GM04503 (cell line): Measurements from ENCODE around the gene MMRN2.
"Not testable (repeated sequence)": the region's sequence is repeated elsewhere in the genome, so short reads cannot be mapped to it uniquely, and the experiment has no call there.

Source experiments
- DNase-seq: peaks from one replicate; pipeline ENCODE4 v3.0.0-alpha.2; 2012; ENCODE audit warnings: low read depth

The MMRN2 gene

GRCh38 chr10:86956848-86957448 is 467 bp downstream of the MMRN2 start:
- no peak for DNase-seq

- no peak for DNase-seq
These were observed 1.1 kb downstream of the MMRN2 start for GRCh38 chr10:86956195-86956847.

- no peak for DNase-seq
These were observed 1.8 kb downstream of the MMRN2 start for GRCh38 chr10:86955501-86956194.

- DNase-seq: no peak
These were observed 2.5 kb downstream of the MMRN2 start for GRCh38 chr10:86954681-86955500.

- no peak for DNase-seq
These were observed 3.4 kb downstream of the MMRN2 start for GRCh38 chr10:86953747-86954680.

GRCh38 chr10:86952697-86953096 is 4.7 kb downstream of the MMRN2 start:
- not testable (repeated sequence) for DNase-seq

- DNase-seq: no peak
These were observed 5.3 kb downstream of the MMRN2 start for GRCh38 chr10:86952106-86952505.

DNA sequence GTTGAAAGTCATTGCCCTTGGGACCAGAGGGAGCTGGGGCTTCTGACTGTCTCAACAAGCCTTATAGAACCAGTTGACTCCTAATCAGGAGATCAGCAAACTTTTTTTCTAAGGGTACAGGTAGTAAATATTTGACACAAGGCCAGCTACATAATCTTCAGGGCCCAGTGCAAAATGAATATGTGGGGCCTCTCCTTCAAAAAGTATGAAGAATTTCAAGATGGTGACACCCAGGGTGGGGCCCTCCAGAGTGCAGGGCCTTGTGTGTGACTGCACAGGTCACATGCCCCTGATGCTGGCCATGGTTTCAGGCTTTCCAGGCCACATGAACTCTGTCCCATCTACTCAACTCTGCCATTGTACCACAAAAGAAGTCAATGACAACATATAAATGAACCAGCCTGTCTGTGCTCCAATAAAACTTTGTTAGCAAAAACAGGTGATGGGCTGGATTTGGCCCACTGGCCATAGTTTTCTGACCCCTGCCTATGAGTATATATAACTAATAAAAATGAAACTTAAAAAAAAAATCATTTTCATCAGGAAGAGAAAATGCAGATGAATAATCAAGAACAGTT is 6.1 kb downstream of the MMRN2 start:
- no peak for DNase-seq

GRCh38 chr10:86950349-86950748 is 7.1 kb downstream of the MMRN2 start:
- no peak for DNase-seq

- not testable (repeated sequence) for DNase-seq
These were observed 9.6 kb downstream of the MMRN2 start for GRCh38 chr10:86947806-86948205.

DNA sequence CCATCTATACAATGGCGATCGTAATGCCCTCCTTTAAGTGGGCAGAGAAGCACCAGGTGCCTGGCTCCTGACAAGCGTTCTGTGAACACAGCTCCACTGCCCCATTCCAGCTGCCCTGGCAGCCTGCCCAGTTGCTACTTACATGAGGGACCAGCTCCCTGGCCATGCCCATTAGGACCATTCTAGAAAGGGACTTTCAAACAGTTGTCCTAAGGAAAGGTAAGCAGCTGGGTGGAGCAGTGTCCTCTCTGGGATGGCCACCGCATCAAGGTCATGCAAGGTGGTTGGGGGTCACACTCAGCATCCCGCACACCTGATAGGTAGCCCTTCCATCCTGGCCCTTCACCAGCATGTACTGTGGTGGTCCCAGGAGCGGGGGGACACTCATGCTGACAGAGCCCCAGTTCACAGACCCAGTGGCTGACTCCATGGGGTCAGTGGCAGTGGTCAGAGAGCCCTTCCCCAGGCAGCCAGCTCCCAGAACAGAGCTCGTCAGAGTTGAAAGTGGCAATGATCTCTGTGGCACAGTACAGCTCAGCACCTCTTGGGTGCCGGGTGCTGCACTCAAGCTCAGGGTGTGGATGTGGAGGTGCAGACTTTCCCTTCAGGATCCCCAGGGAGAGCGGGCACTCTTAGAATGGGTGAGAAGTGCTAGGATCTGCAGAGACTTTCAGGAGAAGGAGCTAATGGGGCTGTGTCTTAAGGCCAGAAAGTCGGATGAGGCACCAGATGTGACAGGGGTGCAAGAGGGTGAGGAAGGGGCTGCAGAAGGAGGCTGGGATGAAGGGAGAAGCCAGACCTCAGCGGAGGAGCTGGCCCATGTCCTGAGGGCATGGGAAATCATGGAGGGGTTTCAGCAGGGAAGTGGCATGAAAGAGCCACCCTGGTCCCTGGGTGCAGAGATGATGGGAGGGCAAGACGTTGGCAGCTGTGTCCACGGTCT is 10.9 kb downstream of the MMRN2 start:
- no peak for DNase-seq

DNA sequence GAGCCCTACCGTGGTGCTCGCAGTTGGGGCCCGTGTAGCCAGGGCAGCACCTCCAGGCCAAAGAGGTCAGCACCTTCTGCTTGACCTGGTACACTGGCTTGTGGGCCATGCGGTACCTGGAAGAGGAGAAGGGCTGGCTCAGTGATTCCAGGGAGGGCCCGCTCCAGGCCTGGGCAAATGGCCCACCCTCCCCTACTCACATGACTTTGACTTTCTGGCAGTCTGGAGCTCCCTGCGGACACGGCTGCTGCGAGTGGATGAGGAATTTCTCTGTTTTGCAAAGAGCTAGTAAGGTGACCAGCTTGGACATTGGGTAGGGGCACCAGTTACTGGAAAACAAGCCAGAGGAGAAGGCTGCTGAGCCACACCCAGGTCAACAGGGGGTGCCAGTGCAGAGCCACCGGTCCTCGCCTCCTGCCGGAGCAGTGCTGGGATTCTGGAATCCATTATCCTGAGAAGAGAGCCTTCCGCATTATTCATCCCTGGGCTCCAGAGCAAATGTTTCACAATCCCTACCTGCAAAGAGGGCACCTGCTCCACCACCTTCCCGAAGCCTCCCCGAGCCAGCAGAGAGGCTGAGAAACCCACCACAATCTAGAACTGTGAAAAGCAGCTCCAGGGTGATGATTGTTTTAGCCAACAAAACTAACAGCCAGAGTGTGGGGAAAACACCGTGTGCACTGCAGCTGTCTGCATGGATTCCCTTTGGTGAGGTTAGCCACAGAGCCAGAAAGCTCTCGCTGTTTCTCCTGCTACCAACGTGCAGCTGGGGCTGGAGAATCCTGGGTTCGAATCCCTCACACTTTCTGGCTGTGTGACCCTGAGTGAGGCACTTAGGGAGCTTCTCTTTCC is 11.8 kb downstream of the MMRN2 start:
- no peak for DNase-seq

DNA sequence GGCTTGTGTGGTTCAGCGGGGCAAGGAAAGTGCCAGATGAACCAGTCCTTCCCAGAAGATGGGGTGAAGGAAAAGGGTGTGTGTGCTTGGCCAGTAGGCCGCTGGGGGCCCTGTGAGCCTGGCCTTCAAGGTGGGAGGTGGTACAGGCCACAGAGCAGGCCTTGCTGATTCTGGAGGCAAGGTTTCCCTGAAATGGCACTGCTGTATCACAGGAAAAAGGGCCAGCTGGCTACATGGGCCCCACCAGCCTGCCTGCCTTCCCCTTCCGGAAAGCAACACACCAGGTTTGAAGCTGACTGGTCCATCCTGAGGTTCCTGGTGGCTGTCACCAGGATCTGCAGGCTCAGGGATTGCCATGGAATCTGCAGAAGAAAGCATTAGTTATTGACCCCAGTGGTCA is 12.5 kb downstream of the MMRN2 start:
- DNase-seq: no peak

GRCh38 chr10:86944471-86944870 is 12.9 kb downstream of the MMRN2 start:
- DNase-seq: no peak

DNA sequence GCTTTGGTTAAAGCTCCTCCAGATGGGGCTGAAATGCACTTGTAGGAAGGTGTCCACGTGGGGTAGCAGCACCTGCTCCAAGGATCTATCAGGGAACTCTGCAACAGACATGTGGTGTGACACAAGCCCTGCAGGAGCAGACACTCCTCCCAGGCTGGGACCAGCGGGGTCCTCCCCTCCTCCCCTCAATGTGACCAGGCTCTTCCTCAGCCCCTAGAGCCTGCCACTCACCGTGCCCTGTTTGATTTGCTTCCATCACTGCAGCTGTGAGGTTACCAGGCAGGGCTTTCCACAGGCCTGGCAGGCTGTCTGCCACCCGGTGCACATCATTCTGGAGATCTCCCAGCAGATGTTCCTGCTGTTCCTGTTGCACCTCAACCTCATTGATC is 13.4 kb downstream of the MMRN2 start:
- DNase-seq: no peak

DNA sequence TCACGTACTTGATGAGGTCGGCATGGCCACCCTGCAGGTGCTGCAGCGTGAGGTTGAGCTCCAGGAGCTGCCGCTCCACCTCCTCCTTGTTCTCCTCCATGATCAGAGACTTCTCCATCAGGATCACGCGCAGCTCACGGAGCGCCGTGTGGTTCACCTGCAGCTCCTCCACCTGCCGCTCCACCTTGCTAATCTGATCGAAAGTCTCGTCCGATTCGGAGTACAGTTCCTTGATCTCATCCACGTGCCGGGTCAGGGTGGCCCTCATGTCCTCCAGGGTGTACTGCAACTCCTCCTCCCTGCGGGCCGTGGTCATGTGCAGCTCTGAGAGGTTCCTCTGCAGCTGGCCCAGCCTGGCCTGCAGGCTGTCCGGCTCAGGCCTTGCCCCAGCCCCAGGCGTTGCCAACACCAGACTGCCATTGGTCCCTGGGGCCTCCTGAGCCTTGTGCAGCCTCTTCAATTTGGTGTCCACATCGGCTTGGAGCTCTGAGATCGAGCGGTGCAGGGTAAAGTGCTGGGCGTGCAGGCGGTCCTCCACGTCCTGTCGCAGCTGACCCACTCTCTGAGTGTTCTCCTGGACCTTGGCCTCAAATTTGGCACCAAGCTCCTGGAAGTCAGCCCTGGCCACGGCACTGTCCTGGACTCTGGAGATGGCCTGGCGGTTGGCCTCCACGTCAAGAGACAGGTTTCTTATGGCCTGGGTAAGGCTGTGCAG is 13.9 kb downstream of the MMRN2 start:
- DNase-seq: no peak

DNA sequence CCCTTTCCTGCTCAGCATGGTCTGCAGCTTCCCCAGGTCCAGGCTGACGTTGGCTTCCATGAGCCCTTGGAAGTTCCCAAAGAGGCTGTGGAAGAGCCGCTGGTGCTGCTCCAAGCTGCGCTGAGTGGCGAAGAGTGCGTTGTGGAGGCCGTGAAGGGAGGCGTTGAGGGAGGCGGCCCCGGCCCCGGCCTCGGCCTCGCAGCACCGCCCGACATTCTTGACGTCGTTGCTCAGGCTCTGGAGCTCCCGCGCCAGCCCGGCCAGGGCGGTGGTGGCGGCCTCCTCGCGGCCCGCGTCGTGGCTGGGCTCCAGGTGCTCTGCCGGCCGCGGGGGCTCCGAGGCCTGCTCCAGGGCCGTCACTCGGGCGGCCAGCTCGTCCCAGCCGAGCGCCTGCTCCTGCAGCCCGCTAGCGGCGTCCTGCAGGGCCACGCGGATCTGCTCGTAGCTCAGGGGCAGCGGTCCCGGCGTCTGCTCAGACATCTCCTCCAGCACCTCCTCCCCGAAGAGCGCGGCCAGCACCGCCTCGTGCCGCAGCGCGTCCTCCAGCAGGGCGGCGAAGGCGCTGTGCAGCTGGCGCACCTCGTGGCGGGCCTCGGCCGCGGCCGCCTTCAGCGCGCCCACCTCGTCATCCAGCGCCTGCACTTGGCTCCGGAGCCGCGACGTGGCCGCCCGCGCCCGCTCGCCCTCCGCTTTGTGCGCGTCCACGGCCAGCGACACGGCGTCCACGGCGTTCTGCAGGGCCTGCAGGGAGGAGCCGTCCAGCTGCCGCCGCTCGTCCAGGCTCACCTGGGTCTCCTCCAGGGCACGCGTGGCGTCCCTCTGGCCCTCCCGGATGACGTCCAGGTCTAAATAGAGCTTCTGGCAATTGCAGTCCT is 14.7 kb downstream of the MMRN2 start:
- no peak for DNase-seq
